Fibroblast of lung (primary cell): ENCODE measurements around the gene SORCS2. TPM values are rescaled to one million over a fixed set of nuclear protein-coding genes. Genes with fewer than 3 reads are reported as not detected.

ENCODE experiments used
- DNase-seq, 2 donors: peaks; one replicate each; pipeline versions ENCODE4 v3.0.0 to v3.0.0-alpha.2; 2010; ENCODE audit warnings: low read depth in 2 of 2
- H2AFZ ChIP-seq: 2 replicates; pipeline ENCODE4 v1.5.1; 2012; ENCODE audit warnings: low read length, control low read depth, inconsistent platforms
- H3K27ac ChIP-seq: 2 replicates; pipeline ENCODE4 v1.5.1; 2011; ENCODE audit warnings: low read length, control low read depth; ENCODE audit not compliant: insufficient read depth
- H3K27me3 ChIP-seq: 2 replicates; pipeline ENCODE4 v1.5.1; 2011; ENCODE audit warnings: mild to moderate bottlenecking, low read length; ENCODE audit not compliant: control insufficient read depth, insufficient read depth
- H3K36me3 ChIP-seq: 2 replicates; pipeline ENCODE4 v1.5.1; 2011; ENCODE audit warnings: low read length; ENCODE audit not compliant: control insufficient read depth, insufficient read depth
- H3K4me1 ChIP-seq: 2 replicates; pipeline ENCODE4 v1.5.1; 2011; ENCODE audit warnings: low read length; ENCODE audit not compliant: control insufficient read depth, insufficient read depth; ENCODE audit errors: extremely low read depth
- H3K4me2 ChIP-seq: 2 replicates; pipeline ENCODE4 v1.5.1; 2011; ENCODE audit warnings: low read length, control low read depth; ENCODE audit not compliant: insufficient read depth; ENCODE audit errors: extremely low read depth
- H3K4me3 ChIP-seq, 4 experiments: fragments of 200-600 bp in 1 of 4; sonication (generic) in 1 of 4; replicated peaks in 1 of 4; 2 replicates each; pipeline ENCODE4 v1.5.1; 2011 to 2016; ENCODE audit warnings: low read length in 4 of 4, low read depth in 3 of 4, mild to moderate bottlenecking in 3 of 4, control low read depth in 2 of 4, inconsistent platforms in 1 of 4, mixed read lengths in 1 of 4; ENCODE audit not compliant: insufficient read depth in 1 of 4; ENCODE audit errors: control extremely low read depth in 1 of 4
- H3K79me2 ChIP-seq: 2 replicates; pipeline ENCODE4 v1.5.1; 2012; ENCODE audit warnings: mild to moderate bottlenecking, low read length, inconsistent platforms; ENCODE audit not compliant: control insufficient read depth, insufficient read depth
- H3K9ac ChIP-seq: 2 replicates; pipeline ENCODE4 v1.5.1; 2011; ENCODE audit warnings: mild to moderate bottlenecking, low read length, control low read depth; ENCODE audit not compliant: insufficient read depth
- H3K9me3 ChIP-seq: 2 replicates; pipeline ENCODE4 v1.5.1; 2012; ENCODE audit warnings: low read depth, low read length; ENCODE audit not compliant: control insufficient read depth, insufficient read depth
- H4K20me1 ChIP-seq: 2 replicates; pipeline ENCODE4 v1.5.1; 2011; ENCODE audit warnings: low read length; ENCODE audit not compliant: control insufficient read depth, insufficient read depth; ENCODE audit errors: extremely low read depth
- CTCF ChIP-seq, 2 donors: IDR thresholded peaks in 1 of 2; conservative IDR thresholded peaks in 1 of 2; 1 replicate in 1 of 2; 2 replicates in 1 of 2; pipeline ENCODE4 v1.5.1; 2011 to 2012; ENCODE audit warnings: low read length in 2 of 2, control low read depth in 1 of 2, inconsistent platforms in 1 of 2, low read depth in 1 of 2, mild to moderate bottlenecking in 1 of 2
- EZH2 ChIP-seq: IDR thresholded peaks from 2 replicates; pipeline ENCODE4 v1.5.1; 2012; ENCODE audit warnings: low read length, control low read depth, mild to moderate bottlenecking; ENCODE audit errors: missing control alignments
- polyA plus RNA-seq, 2 donors: library from polyadenylated mRNA; depleted of rRNA in 1 of 2; stranded (reverse) in 1 of 2; unstranded in 1 of 2; fragments of >200 nt; gene quantifications; 2 replicates each; pipeline ENCODE4 v1.2.1, GENCODE V29; 2011 to 2012; ENCODE audit warnings: missing spikeins in 1 of 2
- total RNA-seq: library from RNA; depleted of rRNA; stranded (reverse); fragments of >200 nt; gene quantifications from 2 replicates; pipeline ENCODE4 v1.2.1, GENCODE V29; 2014

The SORCS2 gene
- total and polyA plus RNA-seq, 2 donors (not counting 1 experiment from before 2014, with no cell fraction given) = 0.17 to 0.41 TPM

DNA sequence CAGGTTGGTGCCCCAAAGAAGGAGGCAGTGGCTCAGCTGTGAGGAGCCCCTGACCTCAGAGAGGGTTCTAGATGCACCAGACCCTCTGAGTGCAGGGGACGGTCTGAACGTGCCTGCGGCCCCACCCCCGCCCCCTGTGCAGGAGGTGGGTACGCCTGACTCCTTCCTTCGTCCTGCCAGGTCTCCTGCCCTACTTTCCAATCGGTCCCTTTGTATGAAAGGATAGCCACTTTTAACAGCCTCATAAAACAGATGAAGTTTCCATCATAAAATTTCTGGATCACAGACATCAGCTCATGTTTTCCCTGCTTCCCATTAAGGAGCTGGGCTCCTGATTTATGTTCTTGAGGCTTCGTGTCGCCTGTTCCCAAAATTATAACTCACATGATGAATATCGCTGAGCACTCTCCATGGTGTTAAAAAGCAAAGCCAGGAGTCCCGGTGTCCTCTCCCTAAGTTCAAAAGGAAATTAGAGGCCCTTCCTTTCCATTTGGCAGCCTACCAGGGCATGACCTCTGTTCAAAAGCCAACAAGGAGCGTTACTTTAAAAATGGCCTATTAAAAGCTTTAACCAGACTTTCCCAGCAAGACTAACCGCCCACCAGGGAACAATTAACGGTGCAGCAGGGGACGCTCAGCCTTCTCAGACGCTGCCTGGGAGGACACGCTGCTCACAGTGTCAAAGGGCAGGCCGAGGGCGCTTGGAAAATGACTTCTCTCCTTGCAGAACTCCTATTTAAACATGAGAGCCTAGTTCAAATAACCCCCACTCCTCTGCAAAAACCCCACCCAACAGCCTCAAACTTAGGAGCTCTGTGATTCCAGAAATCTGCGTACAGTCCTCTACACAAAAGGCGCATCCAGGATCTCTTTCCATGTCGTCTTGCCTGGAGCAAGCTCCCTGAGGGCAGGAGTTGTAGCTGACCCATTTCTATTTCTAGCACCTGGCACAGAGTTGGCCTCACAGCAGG is 565.4 kb downstream of the SORCS2 start:
- no peak overlapping the region for H3K4me3 ChIP-seq
- no peaks in the 10 kb centered on the region for H3K27me3 ChIP-seq
- no peaks in the 10 kb centered on the region for H3K9me3 ChIP-seq
- no peak for DNase-seq
- no peak overlapping the region for H3K27ac ChIP-seq
- no peak overlapping the region for H3K4me2 ChIP-seq
- H3K9ac ChIP-seq = no peak overlapping the region
- no peaks in the 10 kb centered on the region for H3K79me2 ChIP-seq
- no peak overlapping the region for H2AFZ ChIP-seq
- TF ChIP-seq EZH2 = no peak
- TF ChIP-seq CTCF (conservative IDR thresholded peaks at IDR 0.05 in 1 of 2, IDR thresholded peaks at IDR 0.05 in 1 of 2; ENCODE audit: low read depth in 1 of 2, low read length in 2 of 2) = no peak
- peaks cover 9% of the 10 kb centered on the region for H3K36me3 ChIP-seq
- no peaks in the 10 kb centered on the region for H3K4me1 ChIP-seq
- H4K20me1 ChIP-seq = no peaks in the 10 kb centered on the region

- H3K9me3 ChIP-seq = no peaks in the 10 kb centered on the region
- H3K4me1 ChIP-seq = no peaks in the 10 kb centered on the region
- H2AFZ ChIP-seq = no peak overlapping the region
- no peaks in the 10 kb centered on the region for H4K20me1 ChIP-seq
- H3K4me2 ChIP-seq = no peak overlapping the region
- H3K27me3 ChIP-seq = no peaks in the 10 kb centered on the region
- DNase-seq = no peak
- TF ChIP-seq CTCF (conservative IDR thresholded peaks at IDR 0.05 in 1 of 2, IDR thresholded peaks at IDR 0.05 in 1 of 2; ENCODE audit: low read depth in 1 of 2, low read length in 2 of 2) (no peak), EZH2 (no peak)
- H3K9ac ChIP-seq = no peak overlapping the region
- no peak overlapping the region for H3K4me3 ChIP-seq
- no peak overlapping the region for H3K27ac ChIP-seq
- H3K36me3 ChIP-seq = peaks cover 11% of the 10 kb centered on the region
- no peaks in the 10 kb centered on the region for H3K79me2 ChIP-seq
These were observed 566.1 kb downstream of the SORCS2 start for GRCh38 chr4:7758476-7758875.

- no peak overlapping the region for H3K4me3 ChIP-seq
These were observed 566.9 kb downstream of the SORCS2 start for GRCh38 chr4:7759216-7759615.

More at GRCh38 chr4:7759216-7759615, 566.9 kb downstream of the SORCS2 start:
- H3K36me3 ChIP-seq = peaks cover 11% of the 10 kb centered on the region
- H3K79me2 ChIP-seq = no peaks in the 10 kb centered on the region
- H3K9ac ChIP-seq = no peak overlapping the region
- no peak for TF ChIP-seq EZH2
- no peak for TF ChIP-seq CTCF (conservative IDR thresholded peaks at IDR 0.05 in 1 of 2, IDR thresholded peaks at IDR 0.05 in 1 of 2; ENCODE audit: low read depth in 1 of 2, low read length in 2 of 2)
- H3K27ac ChIP-seq = no peak overlapping the region
- H3K4me1 ChIP-seq = no peaks in the 10 kb centered on the region
- no peaks in the 10 kb centered on the region for H3K9me3 ChIP-seq
- H2AFZ ChIP-seq = no peak overlapping the region
- no peaks in the 10 kb centered on the region for H4K20me1 ChIP-seq
- no peaks in the 10 kb centered on the region for H3K27me3 ChIP-seq
- no peak for DNase-seq
- no peak overlapping the region for H3K4me2 ChIP-seq
